NB4 (cell line): ENCODE data around the gene TCTN3.
"Not testable (repeated sequence)": the region's sequence is repeated elsewhere in the genome, so short reads cannot be mapped to it uniquely, and the experiment has no call there.

Source experiments
- DNase-seq: peaks from one replicate; pipeline ENCODE4 v3.0.0; 2010; ENCODE audit warnings: low read depth
- H3K4me3 ChIP-seq: one replicate; pipeline ENCODE4 v1.5.1; 2011; ENCODE audit warnings: mild to moderate bottlenecking, low read depth, low read length, moderate library complexity
- CTCF ChIP-seq: IDR thresholded peaks from one replicate; pipeline ENCODE4 v1.5.1; 2012; ENCODE audit warnings: low read depth, low read length
- MAX ChIP-seq: IDR thresholded peaks from 2 replicates; pipeline ENCODE4 v1.6.1; 2011; ENCODE audit warnings: low read depth, low read length
- MYC ChIP-seq: IDR thresholded peaks from 2 replicates; pipeline ENCODE4 v1.6.1; 2011; ENCODE audit warnings: low read depth, low read length
- POLR2A ChIP-seq: IDR thresholded peaks from 2 replicates; pipeline ENCODE4 v1.6.1; 2011; ENCODE audit warnings: mild to moderate bottlenecking; ENCODE audit not compliant: insufficient read length; ENCODE audit errors: extremely low read depth

TCTN3 gene

GRCh38 chr10:95674643-95675042, 19.1 kb downstream of the TCTN3 start:
- no peak for TF ChIP-seq MAX
- no peak for TF ChIP-seq CTCF
- TF ChIP-seq MYC: no peak
- TF ChIP-seq POLR2A: no peak
- no peak for DNase-seq
- H3K4me3 ChIP-seq: no peak overlapping the region

- DNase-seq: not testable (repeated sequence)
Observed at GRCh38 chr10:95672641-95673040, 21.1 kb downstream of the TCTN3 start.

GRCh38 chr10:95664543-95664942, 29.2 kb downstream of the TCTN3 start:
- no peak for TF ChIP-seq MYC
- TF ChIP-seq CTCF: no peak
- no peak for TF ChIP-seq POLR2A
- TF ChIP-seq MAX: no peak
- DNase-seq: no peak
- no peak overlapping the region for H3K4me3 ChIP-seq

More at GRCh38 chr10:95672641-95673040, 21.1 kb downstream of the TCTN3 start:
- not testable (repeated sequence) for H3K4me3 ChIP-seq

GRCh38 chr10:95663496-95663895, 30.2 kb downstream of the TCTN3 start:
- H3K4me3 ChIP-seq: no peak overlapping the region
- TF ChIP-seq MAX: no peak
- TF ChIP-seq MYC: no peak
- no peak for TF ChIP-seq CTCF
- TF ChIP-seq POLR2A: no peak
- no peak for DNase-seq

GRCh38 chr10:95661818-95662217, 31.9 kb downstream of the TCTN3 start:
- DNase-seq: no peak
- TF ChIP-seq MYC (no peak), CTCF (no peak), MAX (no peak), POLR2A (no peak)
- no peak overlapping the region for H3K4me3 ChIP-seq

- no peak overlapping the region for H3K4me3 ChIP-seq
- TF ChIP-seq POLR2A (no peak), MAX (no peak), CTCF (no peak), MYC (no peak)
- DNase-seq: no peak
Observed at GRCh38 chr10:95660283-95660682, 33.4 kb downstream of the TCTN3 start.
